Measurements from ENCODE around the gene TNFRSF1A.
"Not testable (repeated sequence)": the region's sequence is repeated elsewhere in the genome, so short reads cannot be mapped to it uniquely, and the experiment has no call there.

TNFRSF1A gene

GRCh38 chr12:6302621-6303020, 39.3 kb downstream of the TNFRSF1A start:
- no peak for DNase-seq (ENCODE audit: low spot score)

GRCh38 chr12:6301721-6302120, 40.2 kb downstream of the TNFRSF1A start:
- DNase-seq (ENCODE audit: low spot score), result no peak

GRCh38 chr12:6297170-6297569, 44.7 kb downstream of the TNFRSF1A start:
- DNase-seq (ENCODE audit: low spot score), result no peak

- DNase-seq (ENCODE audit: low spot score), result peak; percentile 65
Measured at GRCh38 chr12:6295094-6295811, 46.6 kb downstream of the TNFRSF1A start.

GRCh38 chr12:6294156-6295093, 47.5 kb downstream of the TNFRSF1A start:
- no peak for DNase-seq (ENCODE audit: low spot score)

- DNase-seq (ENCODE audit: low spot score), result peak; percentile 73
Measured at GRCh38 chr12:6292606-6293005, 49.3 kb downstream of the TNFRSF1A start.

GRCh38 chr12:6289906-6290305, 52.0 kb downstream of the TNFRSF1A start:
- DNase-seq (ENCODE audit: low spot score), result not testable (repeated sequence)

- not testable (repeated sequence) for DNase-seq (ENCODE audit: low spot score)
Measured at GRCh38 chr12:6289081-6289480, 52.8 kb downstream of the TNFRSF1A start.

GRCh38 chr12:6288235-6288634, 53.6 kb downstream of the TNFRSF1A start:
- DNase-seq (ENCODE audit: low spot score), result no peak

GRCh38 chr12:6285532-6286306, 56.2 kb downstream of the TNFRSF1A start:
- no peak for DNase-seq (ENCODE audit: low spot score)

GRCh38 chr12:6285063-6285477, 56.8 kb downstream of the TNFRSF1A start:
- DNase-seq (ENCODE audit: low spot score), result peak; percentile 91

GRCh38 chr12:6284273-6284672, 57.6 kb downstream of the TNFRSF1A start:
- DNase-seq (ENCODE audit: low spot score), result no peak

GRCh38 chr12:6282453-6282840, 59.4 kb downstream of the TNFRSF1A start:
- DNase-seq (ENCODE audit: low spot score), result no peak

GRCh38 chr12:6281081-6281809, 60.6 kb downstream of the TNFRSF1A start:
- no peak for DNase-seq (ENCODE audit: low spot score)

GRCh38 chr12:6280672-6281071, 61.2 kb downstream of the TNFRSF1A start:
- no peak for DNase-seq (ENCODE audit: low spot score)

GRCh38 chr12:6280053-6280469, 61.8 kb downstream of the TNFRSF1A start:
- peak; percentile 90 for DNase-seq (ENCODE audit: low spot score)

GRCh38 chr12:6279631-6280030, 62.2 kb downstream of the TNFRSF1A start:
- DNase-seq (ENCODE audit: low spot score), result no peak

GRCh38 chr12:6279256-6279628, 62.6 kb downstream of the TNFRSF1A start:
- DNase-seq (ENCODE audit: low spot score), result no peak
